Measurements from ENCODE around the gene MEI1. TPM values are rescaled to one million over a fixed set of nuclear protein-coding genes. Genes with fewer than 3 reads are reported as not detected.
"Not testable (repeated sequence)": the region's sequence is repeated elsewhere in the genome, so short reads cannot be mapped to it uniquely, and the experiment has no call there.

The MEI1 gene
- total and polyA plus RNA-seq, 12 donors = 0.36 to 3.7 (median 1.3) TPM; not detected in 1

GRCh38 chr22:41731609-41732008 lies 32.3 kb downstream of the MEI1 start:
- Histone ChIP-seq H3K27me3 (no peaks in the 10 kb centered on the region), H3K36me3 (replicated peaks in 1 of 2) (no peaks in the 10 kb centered on the region), H3K9me3 (replicated peaks in 1 of 3) (no peaks in the 10 kb centered on the region), H3K4me1 (replicated peaks in 1 of 2) (no peaks in the 10 kb centered on the region), H3K4me3 (no peak overlapping the region), H3K27ac (no peak overlapping the region)
- WGBS, 4 donors = 72 to 92% (median 75%) methylated on average over 2 of the region's 2 CpGs
- no peak for DNase-seq
- intact Hi-C loops (cut with DNase I) = no loop called here
- TF ChIP-seq POLR2A (IDR thresholded peaks at IDR 0.05) (no peak), CTCF (IDR thresholded peaks at IDR 0.05) (no peak)

- 93 to 96% (median 94%) methylated on average over 6 to 7 of the region's 7 CpGs for WGBS, 4 donors
- TF ChIP-seq CTCF (IDR thresholded peaks at IDR 0.05) (no peak), POLR2A (IDR thresholded peaks at IDR 0.05) (no peak)
Observed at GRCh38 chr22:41732096-41732772, 32.9 kb downstream of the MEI1 start.

GRCh38 chr22:41733241-41733640 lies 33.9 kb downstream of the MEI1 start:
- DNase-seq; H3K9me3 ChIP-seq (replicated peaks in 1 of 3); H3K27me3 ChIP-seq; H3K4me3 ChIP-seq; H3K4me1 ChIP-seq (replicated peaks in 1 of 2); intact Hi-C loops (cut with DNase I); H3K36me3 ChIP-seq (replicated peaks in 1 of 2); H3K27ac ChIP-seq: not testable (repeated sequence)
- 90 to 97% (median 94%) methylated on average over 4 of the region's 4 CpGs for WGBS, 4 donors

More at GRCh38 chr22:41732096-41732772, 32.9 kb downstream of the MEI1 start:
- intact Hi-C loops (cut with DNase I) = no loop called here
- Histone ChIP-seq H3K4me3 (no peak overlapping the region), H3K4me1 (replicated peaks in 1 of 2) (no peaks in the 10 kb centered on the region), H3K27me3 (no peaks in the 10 kb centered on the region), H3K27ac (no peak overlapping the region), H3K36me3 (replicated peaks in 1 of 2) (no peaks in the 10 kb centered on the region), H3K9me3 (replicated peaks in 1 of 3) (no peaks in the 10 kb centered on the region)
- no peak for DNase-seq

- no peaks in the 10 kb centered on the region for H3K9me3 ChIP-seq (replicated peaks in 1 of 3)
- no peak for DNase-seq
- no peaks in the 10 kb centered on the region for H3K4me1 ChIP-seq (replicated peaks in 1 of 2)
- 85 to 96% (median 93%) methylated on average over 3 of the region's 3 CpGs for WGBS, 4 donors
- intact Hi-C loops (cut with DNase I) = no loop called here
- H3K27ac ChIP-seq = no peak overlapping the region
- no peak overlapping the region for H3K4me3 ChIP-seq
- no peaks in the 10 kb centered on the region for H3K36me3 ChIP-seq (replicated peaks in 1 of 2)
- H3K27me3 ChIP-seq = no peaks in the 10 kb centered on the region
- TF ChIP-seq CTCF (IDR thresholded peaks at IDR 0.05) (no peak), POLR2A (IDR thresholded peaks at IDR 0.05) (no peak)
Observed at GRCh38 chr22:41739576-41739975, 40.3 kb downstream of the MEI1 start.

- Histone ChIP-seq H3K4me1 (replicated peaks in 1 of 2) (peaks cover 0 to 6% of the 10 kb centered on the region in 2 donors), H3K27ac (no peak overlapping the region), H3K36me3 (replicated peaks in 1 of 2) (no peaks in the 10 kb centered on the region), H3K4me3 (no peak overlapping the region), H3K27me3 (no peaks in the 10 kb centered on the region), H3K9me3 (replicated peaks in 1 of 3) (no peaks in the 10 kb centered on the region)
- intact Hi-C loops (cut with DNase I) = loop anchor here in 1 of 2 donors (10.0 kb wide), 1 partner anchor 202 kb away; the partner anchor contains the start of gene CENPM
- no peak for DNase-seq
- WGBS, 4 donors = 45 to 67% (median 66%) methylated on average over 4 to 6 of the region's 6 CpGs
- TF ChIP-seq POLR2A (IDR thresholded peaks at IDR 0.05) (no peak), CTCF (IDR thresholded peaks at IDR 0.05) (no peak)
Observed at GRCh38 chr22:41742918-41743317, 43.6 kb downstream of the MEI1 start.
